Measurements from ENCODE around the gene UBE2L5.

UBE2L5 gene

GRCh38 chr13:30477346-30478195, 55.3 kb downstream of the UBE2L5 start:
- no peak for DNase-seq

Data from fibroblast of skin of abdomen (primary cell).